ENCODE measurements around the gene SNX32.

SNX32 gene

DNA sequence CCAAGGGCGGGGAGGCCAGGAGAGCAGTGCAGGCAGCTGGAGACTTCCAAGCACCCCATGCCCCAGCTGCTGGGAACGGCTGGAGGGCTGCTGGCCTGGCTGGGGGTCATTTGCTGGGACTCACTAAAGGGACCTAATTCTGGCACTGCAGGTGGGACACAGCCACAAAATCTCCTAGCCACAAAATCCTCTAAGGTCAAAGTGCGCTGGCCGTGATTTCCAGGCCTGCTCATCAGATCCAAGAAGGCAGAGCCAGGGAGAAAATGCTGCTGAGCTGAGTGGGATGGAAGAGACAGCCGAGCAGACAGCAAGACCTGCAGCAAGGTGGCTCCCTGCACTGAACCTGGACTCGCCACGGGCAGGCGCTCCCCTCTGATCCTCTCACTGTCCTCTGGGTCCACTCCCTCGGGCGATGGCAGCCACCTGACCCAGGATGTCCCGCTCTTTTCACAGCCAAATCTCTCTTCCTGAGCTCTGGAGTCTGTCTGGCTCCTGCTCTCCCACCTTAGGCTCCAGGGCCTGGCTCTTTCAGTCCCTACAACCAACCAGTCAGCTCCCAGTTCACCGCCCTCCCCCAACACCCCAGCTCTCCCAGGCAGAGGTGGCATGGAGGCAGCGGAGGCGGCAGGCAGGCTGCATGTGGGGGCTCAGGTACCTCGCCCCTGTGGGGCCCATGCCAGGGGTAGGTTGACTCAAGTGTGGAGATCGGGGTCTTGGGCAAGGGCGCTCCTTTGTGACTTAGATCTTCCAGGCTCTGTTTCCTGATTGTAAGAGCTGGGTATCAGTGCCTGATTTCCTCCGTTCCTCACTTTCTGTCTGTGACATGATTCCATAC, 32.4 kb upstream of the SNX32 start:
- Histone ChIP-seq H3K27ac (no peak overlapping the region), H3K4me3 (no peak overlapping the region)
- TF ChIP-seq CTCF (IDR thresholded peaks at IDR 0.05) = no peak
- no peak for DNase-seq (ENCODE audit: low spot score)

GRCh38 chr11:65802841-65803240, 30.9 kb upstream of the SNX32 start:
- no peak overlapping the region for H3K4me3 ChIP-seq
- H3K27ac ChIP-seq = no peak overlapping the region
- no peak for DNase-seq (ENCODE audit: low spot score)
- TF ChIP-seq CTCF (IDR thresholded peaks at IDR 0.05) = no peak

- no peak for TF ChIP-seq CTCF (IDR thresholded peaks at IDR 0.05)
- Histone ChIP-seq H3K4me3 (no peak overlapping the region), H3K27ac (no peak overlapping the region)
- no peak for DNase-seq (ENCODE audit: low spot score)
Observed at GRCh38 chr11:65803797-65804492, 29.8 kb upstream of the SNX32 start.

GRCh38 chr11:65806979-65807378, 26.8 kb upstream of the SNX32 start:
- no peak for TF ChIP-seq CTCF (IDR thresholded peaks at IDR 0.05)
- DNase-seq (ENCODE audit: low spot score) = no peak
- no peak overlapping the region for H3K27ac ChIP-seq
- H3K4me3 ChIP-seq = no peak overlapping the region

DNA sequence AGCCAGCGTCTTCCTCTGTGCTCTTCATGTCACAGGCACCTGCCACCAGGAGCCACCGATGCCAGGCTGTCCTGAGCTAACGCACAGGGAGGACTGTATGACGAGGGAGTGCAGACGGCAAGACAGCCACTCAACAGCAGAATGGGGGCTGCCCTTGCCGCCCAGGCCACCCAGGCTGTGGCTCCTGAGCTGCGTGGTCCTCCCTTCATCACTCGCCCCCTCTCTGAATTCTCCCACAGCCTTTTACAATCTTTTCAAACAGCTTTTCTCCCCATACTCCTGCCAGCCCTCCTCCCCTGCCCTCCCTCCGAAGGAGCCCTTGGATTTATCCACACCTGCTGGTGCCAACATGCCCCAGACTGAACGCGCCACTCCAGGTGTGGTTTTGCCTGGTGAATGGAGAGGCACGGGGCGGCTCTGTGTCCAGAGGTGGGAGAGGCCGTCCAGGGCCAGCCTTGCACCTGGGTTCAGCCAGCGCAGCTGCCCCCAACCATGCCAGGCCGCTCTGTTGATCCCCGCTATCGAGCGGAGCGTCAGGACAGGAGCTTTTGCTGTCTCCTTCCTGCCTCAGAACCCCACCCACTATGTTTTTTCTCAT, 24.9 kb upstream of the SNX32 start:
- TF ChIP-seq CTCF (IDR thresholded peaks at IDR 0.05) = no peak

GRCh38 chr11:65809496-65809895, 24.3 kb upstream of the SNX32 start:
- no peak for DNase-seq (ENCODE audit: low spot score)
- TF ChIP-seq CTCF (IDR thresholded peaks at IDR 0.05) = no peak
- no peak overlapping the region for H3K4me3 ChIP-seq
- no peak overlapping the region for H3K27ac ChIP-seq

More for the DNA sequence above, 24.9 kb upstream of the SNX32 start:
- no peak overlapping the region for H3K27ac ChIP-seq
- H3K4me3 ChIP-seq = no peak overlapping the region
- peak; percentile 67 for DNase-seq (ENCODE audit: low spot score)
